ENCODE measurements around the gene TFR2. TPM values are rescaled to one million over a fixed set of nuclear protein-coding genes. Genes with fewer than 3 reads are reported as not detected.

The TFR2 gene
- total RNA-seq, 4 donors from 2014 or later = 0.81 to 3.9 (median 1.3) TPM

- Histone ChIP-seq H3K27me3 (no peaks in the 10 kb centered on the region), H3K27ac (no peak overlapping the region), H3K9me3 (no peaks in the 10 kb centered on the region), H3K36me3 (no peaks in the 10 kb centered on the region), H3K4me1 (peaks cover 27% of the 10 kb centered on the region), H3K4me3 (no peak overlapping the region)
- WGBS = 70% methylated on average over 7 of the region's 7 CpGs
- DNase-seq (ENCODE audit: low spot score in 2 of 2) = no peak
- TF ChIP-seq CTCF (IDR thresholded peaks at IDR 0.05) (no peak), POLR2A (IDR thresholded peaks at IDR 0.05) (no peak)
Measured at GRCh38 chr7:100589341-100589947, 51.9 kb downstream of the TFR2 start.

- no peak overlapping the region for H3K27ac ChIP-seq
- H3K9me3 ChIP-seq = no peaks in the 10 kb centered on the region
- WGBS = 100% methylated on average over 1 of the region's 1 CpG
- TF ChIP-seq POLR2A (IDR thresholded peaks at IDR 0.05) (no peak), CTCF (IDR thresholded peaks at IDR 0.05) (peak in 1 of 2 donors; percentile 16), EP300 (IDR thresholded peaks at IDR 0.05) (no peak), POLR2AphosphoS5 (IDR thresholded peaks at IDR 0.05) (no peak)
- no peak overlapping the region for H3K4me3 ChIP-seq
- H3K36me3 ChIP-seq = no peaks in the 10 kb centered on the region
- no peaks in the 10 kb centered on the region for H3K27me3 ChIP-seq
- H3K4me1 ChIP-seq = peaks cover 37% of the 10 kb centered on the region
- DNase-seq (ENCODE audit: low spot score in 2 of 2) = no peak
Measured at GRCh38 chr7:100588438-100588837, 52.9 kb downstream of the TFR2 start.

GRCh38 chr7:100586266-100587025, 54.9 kb downstream of the TFR2 start, which contains the start of gene FBXO24:
FBXO24 (plus strand) TSS chr7:100586328; CDS start chr7:100586626, 298 bp downstream.
- no peaks in the 10 kb centered on the region for H3K27me3 ChIP-seq
- no peaks in the 10 kb centered on the region for H3K9me3 ChIP-seq
- peaks cover 10% of the 10 kb centered on the region for H3K36me3 ChIP-seq
- peaks cover 57% of the 10 kb centered on the region for H3K4me1 ChIP-seq
- 0% methylated on average over 1 of the region's 53 CpGs for WGBS
- peak in 1 of 3 donors; percentile 21 for TF ChIP-seq POLR2AphosphoS5 (IDR thresholded peaks at IDR 0.05)
- no peak for TF ChIP-seq EP300 (IDR thresholded peaks at IDR 0.05)
- TF ChIP-seq POLR2A (IDR thresholded peaks at IDR 0.05) = peak in 1 of 2 donors; percentile 11
- TF ChIP-seq CTCF (IDR thresholded peaks at IDR 0.05) = no peak
- H3K4me3 ChIP-seq = peak within 1 kb of the TSS; percentile 99
- DNase-seq (ENCODE audit: low spot score in 2 of 2) = peak; percentile 100
- peak within 1 kb of the TSS; percentile 96 for H3K27ac ChIP-seq

DNA sequence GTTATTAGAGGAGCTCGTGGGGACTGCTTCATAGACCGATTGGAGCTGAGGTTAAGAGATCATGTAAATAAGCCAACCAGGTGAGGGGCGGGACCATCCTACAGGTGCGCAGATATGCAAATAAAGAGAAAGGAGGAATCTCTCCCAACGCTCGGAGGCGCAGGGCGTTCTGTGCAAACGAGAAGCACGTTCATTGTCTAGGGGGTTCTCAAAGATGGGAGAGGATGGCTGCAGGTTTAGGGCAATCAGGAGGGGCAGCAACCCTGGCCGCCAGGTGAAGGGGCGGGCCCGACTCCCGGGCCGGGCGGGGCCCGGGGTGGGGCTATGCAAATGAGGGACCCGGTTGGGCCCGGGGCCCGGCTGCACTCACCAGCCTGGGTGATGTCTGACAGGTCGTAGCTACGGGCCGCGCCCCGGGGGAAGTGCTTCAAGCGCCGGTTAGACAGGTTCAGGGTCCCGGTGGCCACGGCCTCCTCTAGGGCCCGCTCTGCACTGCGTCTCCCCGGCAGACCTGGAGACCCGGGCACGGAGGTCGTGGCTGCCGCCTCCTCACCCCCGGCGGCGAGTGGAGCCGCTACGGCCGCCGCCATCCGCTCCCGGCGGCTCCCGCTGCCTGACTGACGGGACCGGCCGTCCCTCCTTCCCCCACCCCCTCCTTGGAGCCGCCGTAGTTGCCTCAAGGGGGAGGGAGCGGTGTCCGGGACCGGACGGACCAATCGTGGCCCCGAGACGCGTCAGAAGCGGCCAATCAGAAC, 55.7 kb downstream of the TFR2 start, which contains the start of gene LRCH4:
TSS of gene LRCH4 (minus strand) at position 619 of the 755 bp plus-strand sequence. CDS start at position 590, 29 bp downstream.
- H3K4me3 ChIP-seq = peak within 1 kb of the TSS; percentile 99
- peaks cover 17% of the 10 kb centered on the region for H3K36me3 ChIP-seq
- peak in 1 of 2 donors; percentile 89 for DNase-seq (ENCODE audit: low spot score in 2 of 2)
- peaks cover 57% of the 10 kb centered on the region for H3K4me1 ChIP-seq
- WGBS = 0% methylated on average over 15 of the region's 61 CpGs
- H3K9me3 ChIP-seq = no peaks in the 10 kb centered on the region
- TF ChIP-seq POLR2AphosphoS5 (IDR thresholded peaks at IDR 0.05) = peak; percentile 86 to 98 (median 95)
- peak; percentile 58 for TF ChIP-seq EP300 (IDR thresholded peaks at IDR 0.05)
- no peak for TF ChIP-seq CTCF (IDR thresholded peaks at IDR 0.05)
- TF ChIP-seq POLR2A (IDR thresholded peaks at IDR 0.05) = peak; percentile 93 to 95
- peak within 1 kb of the TSS; percentile 96 for H3K27ac ChIP-seq
- H3K27me3 ChIP-seq = no peaks in the 10 kb centered on the region
